GM19455 (cell line): Measurements from ENCODE around the gene ZYG11B.
"Not testable (repeated sequence)": the region's sequence is repeated elsewhere in the genome, so short reads cannot be mapped to it uniquely, and the experiment has no call there.

Experiments
- ATAC-seq: cut with Tn5 transposase; IDR thresholded peaks from one replicate; pipeline ENCODE4 v1.9.1; 2021; ENCODE audit not compliant: unreplicated experiment

The ZYG11B gene

DNA sequence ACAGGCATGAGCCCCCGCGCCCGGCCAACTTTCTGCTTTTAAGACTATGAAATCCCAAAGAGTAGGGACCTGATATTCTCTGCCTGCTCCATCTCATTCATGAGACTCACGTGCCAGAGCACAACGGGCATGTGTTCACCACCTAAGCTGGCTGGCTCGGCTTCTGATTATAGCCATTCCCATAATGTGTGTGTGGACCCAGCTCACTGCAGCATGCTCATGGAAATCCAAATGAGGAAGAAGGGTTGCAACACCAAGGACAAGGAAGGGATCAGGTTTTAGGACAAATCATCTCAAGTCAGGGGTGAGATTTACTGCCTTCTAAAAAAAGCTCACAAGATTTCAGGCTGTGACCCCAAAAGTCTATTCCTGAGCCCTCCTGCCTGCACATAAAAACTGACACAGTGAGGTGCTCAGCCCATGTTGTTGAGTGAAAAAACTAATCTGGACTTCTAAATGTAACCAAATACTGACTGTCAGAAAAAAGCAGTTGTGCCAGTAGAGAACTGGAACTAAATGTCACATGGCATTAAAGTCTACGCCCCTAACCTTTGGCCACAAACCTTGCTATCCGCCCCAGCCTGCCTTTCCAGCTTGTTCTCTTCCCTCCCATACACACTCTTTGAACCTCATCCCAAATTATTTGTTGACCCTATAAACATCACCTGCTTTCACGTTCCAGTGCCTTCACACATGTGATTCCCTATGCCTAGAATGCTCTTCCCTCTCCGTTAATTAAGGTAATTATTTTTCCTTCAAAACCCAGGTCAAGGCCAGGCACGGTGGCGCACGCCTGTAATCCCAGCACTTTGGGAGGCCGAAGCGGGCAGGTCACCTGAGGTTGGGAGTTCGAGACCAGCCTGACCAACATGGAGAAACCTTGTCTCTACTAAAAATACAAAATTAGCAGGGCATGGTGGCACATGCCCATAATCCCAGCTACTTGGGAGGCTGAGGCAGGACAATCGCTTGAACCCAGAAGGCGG lies 19.0 kb upstream of the ZYG11B start:
- ATAC-seq: no peak

DNA sequence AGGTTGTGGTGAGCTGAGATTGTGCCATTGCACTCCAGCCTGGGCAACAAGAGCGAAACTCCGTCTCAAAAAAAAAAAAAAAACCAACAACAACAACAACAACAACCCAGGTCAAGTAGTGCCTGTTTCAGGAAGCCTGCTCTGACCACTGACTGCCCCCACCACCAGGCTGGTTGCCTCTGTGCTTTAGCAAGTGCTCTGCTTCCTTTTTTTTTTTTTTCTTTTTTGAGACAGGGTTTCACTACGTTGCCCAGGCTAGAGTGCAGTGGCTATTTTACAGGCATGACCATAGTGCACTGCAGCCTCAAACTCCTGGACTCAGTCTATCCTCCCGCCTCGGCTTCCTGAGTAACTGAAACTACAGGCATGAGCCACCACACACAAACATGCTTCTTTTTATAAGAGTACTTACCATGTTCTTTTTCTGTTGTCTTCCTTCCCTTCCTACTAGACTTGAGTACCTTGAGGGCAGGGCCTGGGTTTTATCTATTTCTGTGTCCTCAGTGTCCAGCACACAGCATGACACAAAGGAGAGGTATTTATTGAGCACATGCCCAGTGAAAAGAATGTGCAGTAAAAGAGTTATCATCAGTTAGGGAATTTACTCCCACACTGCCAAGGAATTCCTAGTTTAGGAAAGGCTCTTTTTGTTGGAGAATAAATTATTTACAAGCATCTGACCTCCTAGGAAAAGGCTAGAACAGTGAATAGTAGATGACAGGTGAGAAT lies 18.2 kb upstream of the ZYG11B start:
- ATAC-seq: no peak

DNA sequence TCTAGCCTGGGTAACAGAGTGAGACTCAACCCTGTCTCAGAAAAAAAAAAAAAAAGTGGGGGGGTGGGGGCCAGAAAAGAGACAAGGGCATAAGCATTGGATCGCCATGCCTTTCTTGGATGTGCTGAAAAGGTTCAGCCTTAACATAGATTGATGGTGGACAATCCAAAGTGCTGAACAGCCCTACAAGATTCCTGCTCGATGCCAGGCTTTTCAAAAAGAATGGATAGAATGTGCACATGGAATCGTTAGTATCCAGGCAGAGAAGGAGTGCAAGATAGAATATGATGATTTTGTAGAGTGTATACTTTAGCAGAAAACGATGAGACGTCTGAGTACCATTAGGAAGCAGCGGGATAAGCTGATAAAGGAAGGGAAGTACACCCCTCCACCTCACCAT lies 17.2 kb upstream of the ZYG11B start:
- ATAC-seq: no peak

DNA sequence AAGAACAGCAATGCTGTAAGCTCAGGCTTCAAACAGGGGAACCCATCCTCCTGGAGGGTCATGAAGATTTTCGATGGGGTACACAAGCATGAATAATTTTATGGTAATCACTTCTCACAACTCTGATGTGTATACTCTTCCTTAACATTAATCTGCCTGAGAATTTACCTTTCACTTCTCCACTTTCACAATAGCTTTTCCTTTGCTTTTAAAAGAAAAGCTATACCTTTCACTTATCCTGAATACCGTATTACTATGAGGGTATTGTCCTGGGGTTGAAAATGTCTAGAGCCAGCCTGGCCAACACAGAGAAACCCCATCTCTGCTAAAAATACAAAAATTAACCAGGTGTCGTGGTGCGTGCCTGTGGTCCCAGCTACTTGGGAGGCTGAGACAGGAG lies 12.7 kb upstream of the ZYG11B start:
- ATAC-seq: no peak

DNA sequence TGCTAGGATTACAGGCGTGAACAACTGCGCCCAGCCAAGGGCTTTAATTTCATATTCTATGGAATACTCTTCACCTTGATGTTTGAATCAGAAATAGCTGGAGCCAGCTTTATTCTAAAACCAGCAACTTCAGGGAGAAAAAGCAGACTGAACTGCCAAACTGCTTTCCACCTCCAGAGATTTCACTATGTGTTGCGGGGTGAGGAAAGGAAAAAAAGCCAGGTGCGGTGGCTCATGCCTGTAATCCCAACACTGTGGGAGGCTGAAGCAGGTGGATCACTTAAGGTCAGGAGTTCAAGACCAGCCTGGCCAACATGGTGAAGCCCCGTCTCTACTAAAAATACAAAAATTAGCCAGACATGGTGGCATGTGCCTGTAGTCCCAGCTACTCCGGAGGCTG lies 11.0 kb upstream of the ZYG11B start:
- ATAC-seq: not testable (repeated sequence)

DNA sequence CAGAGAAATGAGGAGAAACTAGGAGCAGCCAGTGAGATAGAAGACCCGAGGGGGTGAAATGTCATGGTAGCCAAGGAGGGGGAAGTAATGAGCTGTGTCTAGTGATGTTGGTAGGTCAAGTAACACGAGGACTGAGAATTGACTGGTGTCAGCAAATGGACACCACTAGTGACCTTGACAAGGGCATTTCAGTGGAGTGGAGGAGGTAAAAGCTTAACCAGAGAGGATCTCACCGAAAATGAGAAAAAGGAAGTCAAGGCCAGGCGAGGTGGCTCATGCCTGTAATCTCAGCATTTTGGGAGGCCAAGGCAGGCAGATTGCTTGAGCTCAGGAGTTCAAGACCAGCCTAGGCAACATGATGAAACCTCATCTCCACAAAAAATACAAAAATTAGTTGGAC lies 3.0 kb upstream of the ZYG11B start:
- no peak for ATAC-seq

DNA sequence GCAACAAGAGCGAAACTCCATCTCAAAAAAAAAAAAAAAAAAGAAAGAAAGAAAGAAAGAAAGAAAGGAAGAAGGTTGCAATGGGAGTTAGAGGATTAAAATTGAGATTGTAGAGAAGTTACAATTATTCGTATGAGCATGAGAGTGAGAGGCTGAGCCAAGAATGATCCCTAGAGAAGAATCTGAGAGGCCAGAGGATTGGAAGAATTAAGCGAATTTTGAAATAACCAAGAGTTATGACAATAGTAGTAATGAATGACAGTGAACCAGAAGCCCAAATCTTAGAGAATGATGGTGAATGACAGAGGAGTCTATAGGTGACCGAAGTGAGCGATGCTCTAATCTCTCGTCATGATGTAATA lies 369 bp upstream of the ZYG11B start:
- no peak for ATAC-seq

DNA sequence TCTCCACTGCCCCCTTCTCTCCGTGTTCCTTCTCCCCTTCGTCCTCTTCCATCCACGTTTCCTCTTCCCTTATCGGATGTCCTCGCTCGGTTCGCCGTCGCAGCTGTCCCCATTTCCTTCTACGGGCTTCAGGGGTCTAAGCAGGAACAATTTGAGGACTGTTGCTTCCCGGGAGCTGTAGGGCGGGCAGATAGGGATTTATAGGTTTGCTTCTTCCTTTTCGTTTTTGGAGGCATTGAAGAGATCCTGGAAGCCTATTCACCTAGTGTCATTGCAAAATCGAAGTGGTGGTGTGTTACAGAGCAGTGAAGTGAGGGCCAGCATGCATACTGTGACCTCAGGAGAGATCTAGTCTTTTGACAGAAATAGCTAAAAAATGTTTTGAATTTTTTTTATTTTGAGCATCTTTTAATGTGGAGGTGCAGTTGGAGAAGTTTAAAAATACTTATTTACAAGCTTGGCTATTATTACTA lies 897 bp downstream of the ZYG11B start:
- ATAC-seq: no peak

DNA sequence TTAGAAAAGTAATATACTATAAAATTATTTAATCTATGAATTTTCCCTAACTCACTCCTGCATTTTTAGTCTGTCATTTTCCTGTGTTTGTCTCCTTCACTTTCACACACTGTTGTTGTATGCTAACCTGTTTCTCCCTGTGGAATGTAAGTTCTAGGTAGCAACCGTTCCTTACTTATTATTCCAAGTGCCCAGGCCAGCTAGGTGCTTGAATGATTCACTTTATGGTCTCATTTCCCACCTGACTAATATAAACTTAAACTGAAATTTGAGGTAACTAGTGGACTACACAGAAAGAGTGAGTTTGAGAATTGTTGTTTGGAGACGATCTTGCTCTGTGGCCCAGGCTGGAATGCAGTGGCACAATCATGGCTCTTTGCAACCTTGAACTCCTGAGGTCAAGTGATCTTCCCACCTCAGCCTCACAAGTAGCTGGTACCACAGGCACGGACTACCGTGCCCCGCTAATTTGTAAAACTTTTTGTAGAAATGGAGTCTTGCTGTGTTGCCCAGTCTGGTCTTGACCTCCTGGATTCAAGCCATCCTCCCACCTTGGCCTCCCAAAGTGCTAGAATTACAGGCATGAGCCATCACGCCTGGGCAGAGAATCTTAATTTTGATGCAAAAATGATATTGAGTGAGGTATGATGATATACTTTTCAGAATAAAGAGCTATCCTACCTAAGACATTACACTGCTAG lies 1.9 kb downstream of the ZYG11B start:
- no peak for ATAC-seq

DNA sequence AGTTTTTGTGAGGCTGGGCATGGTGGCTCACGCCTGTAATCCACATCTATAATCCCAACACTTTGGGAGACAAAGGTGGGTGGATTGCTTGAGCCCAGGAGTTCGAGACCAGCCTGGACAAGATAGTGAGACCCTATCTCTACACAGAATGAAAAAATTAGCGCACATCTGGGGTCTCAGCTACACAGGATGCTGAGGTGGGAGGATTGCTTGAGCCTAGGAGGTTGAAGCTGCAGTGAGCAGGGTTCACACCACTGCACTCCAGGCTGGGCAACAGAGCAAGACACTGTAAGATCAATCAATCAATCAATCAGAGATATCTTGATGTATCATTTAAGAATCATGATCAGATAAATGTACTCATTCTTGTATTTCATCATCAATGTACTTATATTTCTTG lies 7.1 kb downstream of the ZYG11B start:
- no peak for ATAC-seq

DNA sequence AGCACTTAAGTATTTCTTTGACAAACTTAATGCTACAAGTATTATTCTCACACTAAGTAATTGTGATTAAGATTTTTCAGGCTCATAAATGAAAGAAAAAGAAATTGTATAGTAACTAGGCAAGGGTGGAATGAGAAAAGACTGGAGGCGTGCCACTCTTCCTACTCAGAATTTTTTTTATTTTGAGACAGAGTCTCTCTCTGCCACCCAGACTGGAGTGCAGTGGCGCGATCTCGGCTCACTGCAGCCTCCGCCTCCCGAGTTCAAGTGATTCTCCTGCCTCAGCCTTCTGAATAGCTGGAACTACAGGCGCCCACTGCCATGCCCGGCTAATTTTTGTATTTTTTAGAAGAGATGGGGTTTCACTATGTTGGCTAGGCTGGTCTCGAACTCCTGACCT lies 9.1 kb downstream of the ZYG11B start:
- ATAC-seq: not testable (repeated sequence)

DNA sequence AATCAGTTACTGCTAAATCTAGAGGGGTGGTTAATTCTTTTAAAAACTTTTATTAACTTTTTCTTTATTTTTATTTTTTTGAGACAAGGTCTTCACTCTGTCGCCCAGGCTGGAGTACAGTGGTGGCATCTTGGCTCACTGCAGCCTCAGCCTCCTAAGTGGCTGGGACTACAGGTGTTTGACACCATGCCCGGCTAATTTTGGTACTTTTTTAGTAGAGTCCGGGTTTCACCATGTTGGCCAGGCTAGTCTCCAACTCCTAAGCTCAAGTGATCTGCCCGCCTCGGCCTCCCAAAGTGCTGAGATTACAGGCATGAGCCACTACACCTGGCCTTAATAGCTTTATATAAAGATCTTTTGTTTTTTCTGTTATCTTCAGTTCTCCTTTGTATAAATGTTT lies 11.9 kb downstream of the ZYG11B start:
- no peak for ATAC-seq

DNA sequence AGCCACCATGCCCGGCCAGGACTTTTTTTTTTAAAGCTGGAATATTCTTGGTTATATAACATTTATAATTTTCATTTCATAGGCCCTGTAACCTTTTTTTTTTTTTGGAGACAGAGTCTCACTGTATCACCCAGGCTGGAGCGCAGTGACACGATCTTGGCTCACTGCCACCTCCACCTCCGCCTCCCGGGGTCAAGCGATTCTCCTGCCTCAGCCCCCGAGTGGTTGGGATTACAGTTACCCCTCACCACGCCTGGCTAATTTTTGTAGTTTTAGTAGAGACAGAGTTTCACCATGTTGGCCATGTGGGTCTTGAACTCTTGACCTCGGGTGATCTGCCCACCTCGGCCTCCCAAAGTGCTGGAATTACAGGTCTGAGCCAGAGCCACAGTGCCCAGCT lies 12.6 kb downstream of the ZYG11B start:
- ATAC-seq: no peak

DNA sequence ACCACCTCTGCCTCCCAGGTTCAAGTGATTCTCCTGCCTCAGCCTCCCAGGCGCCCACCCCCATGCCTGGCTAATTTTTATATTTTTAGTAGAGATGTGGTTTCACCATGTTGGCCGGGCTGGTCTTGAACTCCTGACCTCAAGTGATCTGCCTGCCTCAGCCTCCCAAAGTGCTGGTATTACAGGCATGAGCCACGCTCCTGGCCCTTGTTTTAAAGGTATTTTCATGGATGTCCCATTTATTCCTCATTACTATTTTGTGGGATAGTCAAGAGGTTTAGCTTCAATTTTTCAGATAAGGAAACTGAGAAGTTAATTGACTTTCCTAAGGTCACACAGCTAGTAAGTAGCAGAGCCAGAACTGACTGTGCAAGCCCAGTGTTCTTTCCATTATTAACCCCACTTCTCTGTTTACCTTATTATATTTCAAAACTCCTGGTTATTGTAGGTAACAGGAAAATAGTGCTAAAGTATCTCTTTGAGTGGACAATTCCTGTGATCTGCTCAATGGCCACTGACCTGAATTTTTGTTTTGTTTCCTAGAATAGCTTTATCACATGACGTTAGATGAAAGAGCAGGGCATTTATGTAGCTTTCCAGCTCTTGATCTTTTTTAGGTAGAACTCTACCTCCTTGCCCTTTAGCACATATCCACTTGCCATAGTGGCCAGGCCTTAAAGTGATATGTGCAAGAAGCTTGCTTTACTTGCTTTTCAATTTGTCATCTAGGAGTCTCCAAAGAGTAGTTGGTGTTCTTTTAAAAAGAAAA lies 13.6 kb downstream of the ZYG11B start:
- ATAC-seq: no peak

DNA sequence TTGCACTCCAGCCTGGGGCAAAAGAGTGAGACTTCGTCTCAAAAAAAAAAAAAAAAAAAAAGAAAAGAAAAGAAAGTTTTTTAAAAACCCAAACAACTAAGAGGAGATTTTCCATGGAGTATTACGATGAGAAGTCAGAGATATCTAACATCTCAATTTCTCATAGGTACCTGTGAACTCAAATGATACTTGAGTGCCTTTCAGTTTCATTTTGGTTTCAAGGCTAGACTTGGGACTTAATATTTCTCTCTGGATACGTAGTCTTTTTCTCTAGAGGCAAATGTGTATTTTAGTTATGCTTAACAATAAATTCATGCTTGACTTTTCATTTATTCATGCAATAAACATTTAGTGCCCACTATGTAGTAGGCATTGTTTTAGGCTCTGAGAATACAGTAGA lies 15.0 kb downstream of the ZYG11B start:
- ATAC-seq: no peak

DNA sequence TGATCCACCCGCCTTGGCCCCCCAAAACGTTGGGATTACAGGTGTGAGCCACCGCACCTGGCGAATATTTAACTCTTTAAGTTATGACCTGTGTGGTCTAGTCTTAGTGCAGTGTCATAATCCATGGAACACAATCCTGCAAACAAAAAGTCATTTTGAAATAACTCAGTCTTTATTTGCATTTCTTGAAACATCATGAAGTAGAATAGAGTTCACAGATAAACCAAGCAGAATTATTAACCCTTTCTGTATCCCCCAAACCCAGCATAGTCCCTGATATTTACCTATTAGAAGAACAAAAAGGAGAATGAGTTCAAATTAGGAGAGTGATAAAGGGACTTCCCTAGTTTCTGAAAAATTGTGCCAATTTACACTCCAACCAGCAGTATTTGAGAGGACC lies 19.9 kb downstream of the ZYG11B start:
- ATAC-seq: no peak

DNA sequence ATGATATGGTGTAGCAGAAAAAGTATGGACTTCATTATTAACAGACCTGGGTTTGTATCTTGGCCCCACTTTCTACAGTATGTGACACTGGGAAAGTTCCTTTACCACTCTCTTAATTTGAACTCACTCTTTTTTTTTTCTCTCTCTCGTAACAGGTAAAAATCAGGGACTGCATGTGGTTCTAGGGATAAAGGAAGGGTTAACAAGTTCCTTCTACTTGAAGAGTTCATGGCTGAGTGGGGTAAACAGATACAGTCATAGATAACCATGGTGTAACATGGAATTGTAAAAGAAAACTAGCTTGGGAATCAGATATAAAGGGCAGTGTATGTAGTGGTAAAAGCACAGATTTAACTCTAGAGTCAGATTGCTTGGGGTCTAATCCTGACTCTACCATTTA lies 21.2 kb downstream of the ZYG11B start:
- no peak for ATAC-seq

DNA sequence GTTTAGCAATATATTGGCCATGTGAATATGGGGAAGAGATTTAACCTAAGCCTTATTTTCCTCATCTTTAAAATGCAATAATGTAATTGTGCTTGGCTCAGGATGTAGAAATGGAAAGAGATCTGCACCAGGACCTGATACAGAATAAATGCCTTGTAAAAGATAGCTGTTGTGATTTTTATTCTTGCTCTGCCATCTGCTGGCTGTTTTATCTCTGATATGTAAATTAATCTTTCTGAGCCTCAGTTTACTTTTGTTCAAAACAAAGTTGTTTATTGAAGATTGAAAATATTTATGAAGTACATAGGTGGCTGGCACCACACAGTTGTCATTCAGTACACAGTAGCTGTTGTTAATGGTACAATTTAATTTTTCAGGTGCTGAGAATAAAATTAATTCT lies 21.9 kb downstream of the ZYG11B start:
- ATAC-seq: no peak

DNA sequence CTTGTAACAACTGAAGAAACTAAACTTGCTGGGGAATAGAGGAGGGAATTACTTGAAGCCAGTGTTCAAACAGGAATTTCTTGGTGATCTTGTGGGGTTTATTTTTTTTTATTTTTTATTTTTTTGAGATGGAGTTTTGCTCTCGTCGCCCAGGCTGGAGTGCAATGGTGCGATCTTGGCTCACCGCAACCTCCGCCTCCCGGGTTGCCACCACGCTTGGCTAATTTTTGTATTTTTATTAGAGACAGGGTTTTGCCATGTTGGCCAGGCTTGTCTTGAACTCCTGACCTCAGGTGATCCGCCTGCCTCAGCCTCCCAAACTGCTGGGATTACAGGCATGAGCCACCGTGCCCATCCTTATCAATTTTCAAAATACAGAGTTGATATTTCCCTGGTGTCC lies 23.2 kb downstream of the ZYG11B start:
- ATAC-seq: not testable (repeated sequence)

DNA sequence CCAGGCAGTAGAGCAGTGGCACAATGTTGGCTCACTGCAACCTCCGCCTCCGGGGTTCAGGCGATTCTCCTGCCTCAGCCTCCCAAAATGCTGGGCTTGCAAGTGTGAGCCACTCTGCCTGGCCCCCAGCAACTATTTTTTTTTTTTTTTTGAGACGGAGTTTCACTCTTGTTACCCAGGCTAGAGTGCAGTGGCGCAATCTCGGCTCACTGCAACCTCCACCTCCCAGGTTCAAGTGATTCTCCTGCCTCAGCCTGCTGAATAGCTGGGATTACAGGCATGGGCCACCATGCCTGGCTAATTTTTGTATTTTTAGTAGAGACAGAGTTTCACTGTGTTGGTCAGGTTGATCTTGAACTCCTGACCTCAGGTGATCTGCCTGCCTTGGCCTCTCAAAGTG lies 23.9 kb downstream of the ZYG11B start:
- not testable (repeated sequence) for ATAC-seq
